GM21360 (cell line): ENCODE data around the gene VCP.

Source experiments
- ATAC-seq: cut with Tn5 transposase; IDR thresholded peaks from one replicate; pipeline ENCODE4 v1.9.1; 2021; ENCODE audit warnings: mild to moderate bottlenecking, moderate library complexity; ENCODE audit not compliant: unreplicated experiment

The VCP gene

DNA sequence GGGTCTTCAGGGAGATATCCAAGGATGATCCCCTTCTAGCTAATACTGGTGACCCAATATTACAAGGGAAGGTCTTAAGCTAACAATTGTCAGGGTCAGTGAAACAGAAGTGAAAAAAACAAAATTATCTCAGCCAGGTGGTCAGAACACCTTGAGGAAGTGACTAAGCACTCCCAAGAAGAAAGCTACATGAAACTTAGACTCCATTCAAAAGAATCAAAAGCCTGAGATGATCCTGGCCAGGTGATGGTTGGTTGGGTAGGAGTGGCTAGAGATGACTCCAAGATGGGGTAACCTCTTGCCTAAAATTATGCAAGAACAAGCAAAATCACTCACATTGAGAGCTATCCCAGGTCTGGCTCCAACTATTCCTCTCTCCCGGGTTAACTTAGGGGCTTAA lies 5.4 kb downstream of the VCP start:
- ATAC-seq: no peak

DNA sequence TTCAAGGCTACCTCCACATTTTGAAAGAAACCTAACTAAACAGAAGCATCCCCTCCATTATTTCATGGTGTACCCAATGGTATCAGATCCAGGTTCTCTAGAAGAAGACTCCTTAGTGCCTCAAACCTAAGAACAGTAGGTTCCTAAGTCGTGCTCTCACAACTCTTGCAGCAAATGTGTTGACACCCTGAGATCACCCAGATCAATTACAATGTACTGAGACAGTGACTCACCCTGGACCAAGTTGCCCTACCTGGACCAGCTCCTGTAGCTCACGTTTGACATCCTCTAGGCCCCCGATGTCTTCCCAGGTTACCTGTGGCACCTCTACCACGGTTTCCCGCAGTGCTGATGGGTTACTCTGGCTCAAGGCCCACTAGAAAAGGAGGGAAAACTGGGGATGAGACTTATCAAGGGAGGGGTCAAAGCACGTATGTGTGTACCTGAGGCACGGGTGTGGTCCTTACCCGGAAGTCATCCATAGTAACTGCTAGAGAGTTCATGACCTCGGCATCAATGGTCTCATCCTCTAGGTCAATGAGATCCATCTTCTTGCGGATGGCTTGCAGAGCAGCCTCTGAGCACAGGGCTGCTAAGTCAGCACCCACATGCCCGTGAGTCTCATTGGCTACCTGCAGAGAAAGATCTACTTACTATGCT lies 11.7 kb downstream of the VCP start:
- ATAC-seq: no peak

DNA sequence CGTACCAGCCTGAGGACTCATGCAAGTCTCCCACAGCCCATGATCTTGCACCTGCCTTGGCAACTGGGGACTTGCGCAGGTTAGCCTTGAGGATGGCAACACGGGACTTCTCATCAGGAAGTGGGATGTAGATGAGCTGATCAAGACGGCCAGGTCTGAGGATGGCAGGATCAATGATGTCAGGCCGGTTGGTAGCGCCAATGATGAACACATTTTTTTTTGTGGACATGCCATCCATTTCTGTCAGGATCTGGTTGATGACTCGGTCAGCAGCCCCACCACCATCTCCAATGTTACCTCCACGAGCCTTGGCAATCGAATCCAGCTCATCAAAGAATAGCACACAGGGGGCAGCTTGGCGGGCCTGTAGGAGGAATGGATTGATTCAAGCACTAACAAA lies 13.0 kb downstream of the VCP start:
- ATAC-seq: no peak

DNA sequence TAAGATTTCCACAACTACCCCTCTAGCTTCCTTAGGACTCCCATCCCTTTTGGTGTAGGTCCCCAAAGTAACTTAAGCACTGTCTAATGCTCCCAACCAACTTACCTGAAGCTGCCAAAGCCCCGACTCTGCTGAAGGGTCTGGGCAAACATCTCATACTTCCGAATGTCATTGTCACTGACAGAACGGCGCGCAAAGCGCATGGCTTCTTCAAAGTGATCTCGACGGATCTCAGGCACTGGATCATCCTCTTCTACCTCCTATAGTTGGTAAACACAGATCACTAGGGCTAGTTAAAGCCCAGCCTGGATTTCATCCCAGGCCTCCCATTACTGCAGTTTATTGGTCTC lies 15.2 kb downstream of the VCP start:
- no peak for ATAC-seq

DNA sequence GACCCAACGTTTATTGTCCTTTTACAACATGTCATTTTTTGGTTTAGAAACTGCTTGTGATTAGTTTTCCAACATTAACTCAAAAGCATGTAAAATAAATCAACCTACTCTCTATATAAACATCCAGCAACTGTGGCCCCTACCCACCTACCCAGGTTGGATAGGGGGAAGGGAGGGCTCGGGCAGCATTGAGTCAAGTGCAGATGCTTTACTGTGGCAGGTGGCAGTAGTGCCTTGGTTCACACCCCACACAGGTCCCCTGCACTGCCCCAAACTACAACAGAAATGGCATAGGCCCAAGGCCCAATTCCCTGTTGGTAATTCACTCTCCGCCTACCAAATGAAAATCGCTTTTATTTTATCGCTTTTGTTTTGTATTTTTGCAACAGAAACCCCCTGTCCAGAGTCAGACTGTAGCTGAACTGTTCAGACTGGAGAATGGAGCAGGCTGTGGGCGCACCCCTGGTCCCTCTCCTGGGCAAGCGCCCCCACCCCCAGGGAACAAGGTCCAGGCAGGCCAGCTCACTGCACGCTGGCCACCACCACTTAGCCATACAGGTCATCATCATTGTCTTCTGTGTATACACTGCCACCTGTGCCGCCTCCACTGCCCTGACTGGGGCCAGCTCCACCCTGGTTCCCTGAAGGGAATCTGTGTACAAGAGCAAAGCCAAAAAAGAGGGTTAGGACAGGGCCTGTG lies 15.7 kb downstream of the VCP start:
- ATAC-seq: no peak

DNA sequence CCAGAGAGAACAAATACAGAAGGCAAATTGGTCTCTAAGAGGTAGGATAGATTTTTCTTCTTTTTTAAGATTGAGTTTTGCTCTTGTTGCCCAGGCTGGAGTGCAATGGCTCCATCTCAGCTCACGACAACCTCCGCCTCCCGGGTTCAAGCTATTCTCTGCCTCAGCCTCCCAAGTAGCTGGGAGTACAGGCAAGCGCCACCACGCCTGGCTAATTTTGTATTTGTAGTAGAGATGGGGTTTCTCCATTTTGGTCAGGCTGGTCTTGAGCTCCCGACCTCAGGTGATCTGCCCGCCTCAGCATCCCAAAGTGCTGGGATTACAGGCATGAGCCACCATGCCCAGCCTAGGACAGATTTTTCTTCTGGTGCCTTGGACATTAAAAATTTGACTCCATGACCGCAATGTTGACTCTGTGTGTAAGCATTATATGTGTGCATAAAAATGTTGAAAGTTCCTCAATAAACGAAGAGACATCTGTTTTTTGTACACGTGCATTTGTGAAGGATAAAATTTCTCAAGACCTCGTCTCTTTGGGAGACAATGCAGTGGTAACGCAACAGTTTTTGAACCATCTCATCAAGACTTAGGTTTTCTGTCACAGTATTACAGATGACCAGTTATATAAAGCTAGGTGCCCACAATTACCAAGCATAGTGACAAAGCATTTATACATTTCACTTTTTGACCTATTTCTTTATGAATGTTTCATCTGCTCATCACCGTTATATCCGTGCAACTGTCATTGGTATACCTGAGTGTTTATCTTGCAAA lies 17.4 kb downstream of the VCP start:
- ATAC-seq: no peak

DNA sequence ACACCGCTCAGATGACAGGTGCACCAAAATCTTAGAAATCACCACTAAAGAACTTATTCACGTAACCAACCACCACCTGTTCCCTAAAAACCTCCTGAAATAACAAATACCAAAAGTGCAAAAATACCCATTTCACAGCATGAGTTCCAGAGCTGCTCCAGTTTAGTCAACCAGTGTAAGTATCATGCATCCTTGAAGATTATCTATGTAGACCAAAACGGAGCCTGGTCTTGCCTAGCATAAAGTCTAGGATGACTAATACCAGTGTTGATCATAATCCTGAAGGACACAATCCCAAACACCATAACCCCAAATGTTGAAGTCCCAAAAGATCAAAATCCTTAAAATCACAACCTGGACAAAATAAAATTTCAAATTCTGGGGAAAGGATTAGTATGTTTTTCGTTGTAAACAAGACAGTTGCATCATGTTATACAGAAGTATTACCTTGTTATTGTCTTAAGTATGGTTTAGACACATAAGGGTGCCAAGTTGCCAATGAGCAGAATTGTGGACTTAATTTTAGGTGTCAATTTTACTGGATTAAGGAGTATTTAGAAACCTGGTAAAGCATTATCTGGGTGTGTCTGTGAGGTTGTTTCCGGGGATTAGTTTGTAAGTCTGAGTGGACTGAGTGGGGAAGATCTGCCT lies 18.1 kb downstream of the VCP start:
- no peak for ATAC-seq

DNA sequence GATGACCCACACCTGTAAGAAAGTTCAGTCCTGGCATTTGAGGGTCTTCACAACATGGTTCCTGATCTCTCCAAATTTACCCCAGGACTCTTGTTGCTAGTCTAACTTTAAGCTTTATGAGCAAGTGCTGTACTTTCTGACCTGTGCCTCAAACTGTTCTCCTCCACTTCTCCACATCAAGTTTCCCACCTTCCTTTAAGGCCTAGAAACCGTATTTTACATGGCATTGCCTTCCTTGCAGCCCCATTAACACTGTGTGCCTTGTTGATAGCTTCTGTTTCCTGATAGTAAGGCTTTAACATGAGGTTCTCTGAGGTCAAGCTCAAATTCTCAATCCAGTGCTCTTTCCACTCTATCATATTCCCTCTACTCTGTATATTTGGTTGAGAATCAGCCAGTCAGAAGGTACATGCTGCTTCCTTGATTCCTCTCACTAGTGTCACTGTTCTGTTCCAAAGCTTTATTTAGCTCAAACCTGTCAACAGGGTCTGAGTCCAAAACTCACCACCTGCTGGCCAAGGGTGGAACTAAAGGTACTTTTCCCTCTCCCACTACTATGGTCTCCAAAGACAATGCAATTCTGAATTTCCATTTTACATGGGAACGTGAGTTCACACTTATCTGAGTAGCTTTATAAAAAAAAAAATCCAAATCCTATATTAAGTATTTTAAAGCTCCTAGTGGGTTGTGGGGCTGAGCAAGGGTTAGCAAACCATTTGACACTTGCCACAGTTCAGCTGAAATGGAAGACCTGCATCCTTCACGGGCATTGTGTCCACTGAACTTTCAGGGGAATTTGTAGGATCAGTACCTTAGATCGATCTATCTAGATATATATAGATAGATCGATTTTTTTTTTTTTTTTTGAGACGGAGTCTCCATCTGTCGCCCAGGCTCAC lies 21.1 kb downstream of the VCP start:
- ATAC-seq: no peak

DNA sequence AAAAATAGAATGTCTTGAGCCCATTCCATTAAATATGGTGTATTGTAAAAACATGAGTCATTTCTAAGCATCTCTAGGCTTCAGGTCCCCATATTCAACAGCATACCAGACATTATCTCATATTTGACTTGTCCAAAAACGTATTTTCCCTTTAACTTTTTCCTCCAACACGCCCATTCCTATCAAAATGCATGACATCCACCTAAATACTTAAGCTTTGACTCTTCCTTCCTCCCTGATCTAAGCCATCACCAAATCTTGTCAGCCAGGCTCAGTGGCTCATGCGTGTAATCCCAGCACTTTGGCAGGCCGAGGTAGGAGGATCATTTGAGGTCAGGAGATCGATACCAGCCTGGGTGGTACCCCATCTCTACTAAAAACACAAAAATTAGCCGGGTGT lies 23.9 kb downstream of the VCP start:
- no peak for ATAC-seq

DNA sequence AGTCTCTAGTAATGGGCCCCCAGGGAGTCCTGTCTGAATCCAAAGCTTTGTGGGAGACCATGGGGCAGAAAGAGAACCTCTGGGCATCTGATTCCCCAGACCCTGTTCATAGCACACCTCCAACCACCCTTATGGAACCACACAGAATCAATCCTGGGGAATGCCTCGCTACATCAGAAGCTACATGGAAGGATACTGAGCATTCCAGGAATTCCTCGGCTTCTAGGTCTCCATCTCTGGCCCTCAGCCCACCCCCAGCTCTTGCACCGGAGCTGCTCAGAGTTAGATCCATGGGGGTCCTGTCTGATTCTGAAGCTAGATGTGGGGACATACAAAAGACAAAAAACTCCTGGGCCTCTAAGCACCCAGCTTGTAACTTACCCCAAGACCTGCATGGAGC lies 28.4 kb downstream of the VCP start:
- no peak for ATAC-seq

DNA sequence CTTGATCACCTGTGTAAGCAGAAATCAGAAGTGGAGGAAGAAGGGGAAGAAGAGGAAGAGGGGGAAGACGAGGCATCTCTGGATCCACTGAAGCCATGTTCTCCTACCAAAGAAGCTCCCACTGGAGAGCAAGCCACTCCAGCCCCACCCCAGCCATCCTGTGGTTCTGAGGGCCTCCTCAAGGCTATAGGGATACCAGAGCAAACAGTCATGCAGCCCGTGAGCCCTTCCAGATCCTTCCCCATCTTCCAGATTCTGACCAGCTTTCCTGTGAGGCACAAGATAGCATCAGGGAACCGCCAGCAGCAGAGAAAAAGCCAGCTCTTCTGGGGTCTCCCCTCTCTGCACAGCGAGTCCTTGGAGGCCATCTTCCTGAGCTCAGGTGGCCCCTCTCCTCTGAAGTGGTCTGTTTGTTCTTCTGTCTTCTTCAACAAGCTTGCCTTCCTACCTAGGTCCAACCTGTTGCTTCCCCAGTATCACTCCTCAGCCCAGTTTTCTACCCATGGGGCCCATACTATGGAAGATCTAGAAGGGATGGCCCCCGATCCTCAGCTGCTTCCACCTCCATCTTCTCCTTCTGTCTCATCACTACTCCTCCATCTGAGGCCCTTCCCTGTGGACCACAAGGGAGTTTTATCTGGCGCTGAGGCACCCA lies 29.4 kb downstream of the VCP start:
- ATAC-seq: no peak

DNA sequence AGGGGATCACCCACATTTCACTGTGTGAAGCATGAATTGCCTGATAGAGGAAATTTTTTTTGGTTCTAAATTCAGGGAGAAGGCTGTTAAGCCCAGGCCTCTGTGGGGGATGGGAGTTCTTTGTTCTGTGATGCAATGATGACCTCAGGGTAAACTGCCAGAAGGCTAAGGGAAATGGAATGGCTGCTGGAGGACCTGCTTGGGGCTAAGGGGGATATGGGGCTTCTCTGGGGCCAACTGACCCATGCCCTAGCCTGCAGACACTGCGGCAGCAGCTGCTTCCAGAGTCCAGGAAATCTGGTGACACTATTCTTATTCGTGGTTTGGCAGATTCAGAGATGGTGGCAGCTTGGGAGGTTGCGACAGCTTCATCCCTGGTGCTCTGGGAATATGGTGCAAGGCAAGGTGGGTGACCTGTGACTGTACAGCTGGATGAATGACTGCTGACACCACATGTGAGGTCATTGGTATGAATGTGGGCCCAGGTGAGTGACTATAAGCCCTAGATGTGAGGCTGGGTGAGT lies 30.3 kb downstream of the VCP start:
- no peak for ATAC-seq

DNA sequence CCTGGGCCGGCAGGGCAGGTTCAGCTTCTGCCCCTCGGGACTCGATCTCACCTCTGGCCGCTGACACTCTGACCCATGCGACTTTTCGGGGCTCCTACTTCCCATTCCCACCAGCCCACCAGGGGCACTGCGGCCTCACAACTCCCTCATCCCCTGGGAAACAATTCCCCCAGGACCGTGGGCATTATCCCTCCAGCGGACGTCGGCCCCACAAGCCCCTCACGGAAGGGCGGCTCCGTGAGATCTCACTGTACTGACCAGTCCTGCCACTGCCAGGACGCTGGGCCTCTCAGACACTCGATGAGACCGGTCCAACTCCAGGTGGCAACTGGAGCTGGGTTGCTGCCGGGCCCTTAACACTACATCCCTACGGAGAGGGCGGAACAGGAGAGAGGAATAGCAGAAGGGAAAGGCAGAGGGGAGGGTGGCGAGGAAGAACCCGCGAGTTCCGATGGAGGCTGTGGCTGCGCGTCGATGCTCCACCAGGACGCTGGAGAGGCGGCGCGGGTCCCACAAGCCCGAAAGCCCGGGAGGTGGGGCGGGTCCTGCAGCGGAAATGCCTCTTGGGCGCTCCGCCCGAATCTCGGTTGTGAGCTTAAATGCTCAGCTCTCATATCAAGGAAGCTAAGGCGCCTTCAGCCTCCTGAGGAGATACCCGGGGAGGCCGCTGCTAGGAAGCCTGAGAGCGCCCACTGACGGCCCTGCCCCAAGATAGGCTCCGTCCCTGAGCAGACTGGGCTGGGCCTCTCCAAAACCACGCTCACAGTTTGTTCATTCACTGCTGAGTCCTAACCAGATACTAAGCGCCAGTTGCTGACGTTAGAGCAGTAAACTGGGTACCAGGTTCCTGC lies 36.3 kb downstream of the VCP start:
- ATAC-seq: no peak

DNA sequence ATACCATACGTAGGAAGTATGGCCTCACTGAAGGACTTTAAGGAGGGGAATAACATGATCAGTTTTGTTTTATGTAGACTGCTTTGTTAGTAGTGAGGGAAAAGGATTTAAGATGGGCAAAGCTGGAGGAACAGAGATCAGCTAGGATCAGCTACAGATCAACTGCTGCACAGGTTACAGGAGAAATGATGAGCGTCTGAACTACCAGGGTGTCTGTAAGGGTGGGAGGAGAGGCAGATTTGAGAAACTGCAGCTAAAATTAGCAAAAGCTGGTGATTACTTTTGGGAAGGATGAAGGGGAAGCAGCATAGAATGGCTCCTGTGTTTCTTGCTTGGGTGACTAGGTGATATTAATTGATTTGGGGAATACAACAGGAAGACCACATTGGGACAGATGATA lies 39.3 kb downstream of the VCP start:
- no peak for ATAC-seq

DNA sequence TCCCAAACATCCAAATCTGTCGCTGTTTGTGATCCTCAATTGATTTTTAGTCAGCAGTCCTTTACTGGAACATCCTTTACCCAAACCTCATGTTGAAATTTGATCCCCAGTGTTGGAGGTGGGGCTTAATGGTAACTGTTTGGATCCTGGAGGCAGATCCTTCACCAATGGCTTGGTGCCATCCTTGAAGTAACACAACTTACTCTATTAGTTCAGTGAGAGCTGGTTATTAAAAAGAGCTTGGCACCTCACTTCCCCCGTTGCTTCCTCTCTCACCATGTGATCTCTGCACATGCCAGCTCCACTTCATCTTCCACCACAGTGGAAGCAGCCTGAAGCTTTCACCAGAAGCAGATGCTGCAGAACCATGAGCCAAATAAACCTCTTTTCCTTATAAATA lies 42.6 kb downstream of the VCP start:
- no peak for ATAC-seq

DNA sequence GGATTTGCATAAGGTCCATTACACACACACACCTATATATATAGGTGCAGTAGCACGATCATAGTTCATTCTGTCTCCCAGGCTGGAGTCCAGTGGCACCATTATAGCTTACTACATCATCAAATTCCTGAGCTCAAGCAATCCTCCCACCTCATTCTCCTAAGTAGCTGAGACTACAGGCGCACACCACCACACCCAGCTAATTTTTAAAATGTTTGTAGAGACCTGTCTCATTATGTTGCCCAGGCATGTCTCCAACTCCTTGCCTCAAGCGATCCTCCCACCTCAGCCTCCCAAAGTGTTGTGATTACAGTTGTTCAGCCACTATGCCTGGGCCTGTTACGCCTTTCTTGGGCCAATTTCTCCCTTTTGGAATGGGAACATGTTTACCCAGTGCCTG lies 43.2 kb downstream of the VCP start:
- ATAC-seq: no peak

DNA sequence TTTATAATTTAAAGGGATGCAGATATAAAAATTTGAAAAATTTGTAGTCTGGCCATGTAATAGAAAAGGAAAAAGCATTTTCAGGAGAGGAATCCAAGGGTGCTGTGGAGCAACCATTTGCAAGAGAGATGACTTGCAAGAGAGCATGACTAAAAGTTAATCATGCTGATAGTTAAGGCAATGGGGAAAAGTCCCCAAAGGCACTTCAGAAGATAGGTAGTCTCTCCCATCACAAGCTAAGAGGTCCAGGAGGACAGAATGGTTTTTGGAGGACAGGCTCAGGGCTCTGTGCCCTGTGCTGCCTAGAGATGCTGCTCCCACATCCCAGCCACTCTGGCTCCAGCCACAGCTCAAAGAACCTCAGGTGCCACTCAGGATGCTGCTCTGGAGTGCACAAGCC lies 44.1 kb downstream of the VCP start:
- no peak for ATAC-seq

DNA sequence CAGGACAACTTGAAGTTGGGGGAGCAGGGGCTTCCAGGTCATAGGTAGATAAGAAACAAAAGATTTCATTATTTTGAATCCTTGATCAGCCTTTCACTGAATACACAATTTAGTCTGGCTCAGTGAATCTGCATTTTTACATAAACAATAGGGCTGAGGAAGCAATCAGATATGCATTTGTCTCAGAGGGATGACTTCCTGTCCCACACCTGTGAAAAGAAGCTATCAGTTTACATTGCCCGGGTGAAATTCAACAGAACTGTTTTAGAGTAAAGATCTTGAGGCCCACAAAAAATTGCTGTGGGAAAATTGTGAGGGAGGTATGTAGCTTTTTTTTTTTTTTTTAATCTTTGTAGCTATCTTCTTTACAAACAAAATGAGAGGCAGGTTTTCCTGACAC lies 44.6 kb downstream of the VCP start:
- ATAC-seq: no peak

DNA sequence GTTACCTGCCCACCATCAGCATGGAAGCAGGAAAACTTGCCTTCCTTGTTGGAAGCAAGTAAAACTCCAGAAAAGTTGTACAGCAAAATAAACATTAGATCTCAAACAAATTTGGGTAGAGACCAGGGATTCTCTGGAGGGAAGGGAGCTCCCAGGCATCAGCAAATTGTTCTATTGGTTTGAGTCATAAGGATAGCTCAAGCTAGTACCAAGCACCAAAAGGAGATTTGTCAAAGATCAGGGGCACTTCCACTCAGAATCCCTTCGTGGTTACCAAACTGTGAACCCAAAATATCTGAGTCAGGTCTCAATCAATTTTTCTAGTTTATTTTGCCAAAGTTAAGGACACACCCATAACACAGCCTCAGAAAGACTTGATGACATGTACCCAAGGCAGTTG lies 45.1 kb downstream of the VCP start:
- ATAC-seq: no peak
